Glutamatergic neuron (in vitro differentiated cells): Measurements from ENCODE around the gene DPY30. TPM values are rescaled to one million over a fixed set of nuclear protein-coding genes. Genes with fewer than 3 reads are reported as not detected.

ENCODE experiments used
- DNase-seq: peaks from one replicate; pipeline ENCODE4 v3.0.0; 2022
- H3K27ac Mint-ChIP-seq: one replicate; pipeline ENCODE4 v1.8.0; 2020; ENCODE audit warnings: mild to moderate bottlenecking, mixed read lengths, inconsistent platforms; ENCODE audit not compliant: unreplicated experiment
- H3K27me3 Mint-ChIP-seq: one replicate; pipeline ENCODE4 v1.8.0; 2020; ENCODE audit warnings: mild to moderate bottlenecking, moderate library complexity, mixed read lengths, inconsistent platforms; ENCODE audit not compliant: unreplicated experiment
- H3K36me3 Mint-ChIP-seq: one replicate; pipeline ENCODE4 v1.8.0; 2020; ENCODE audit warnings: mild to moderate bottlenecking, mixed read lengths, inconsistent platforms; ENCODE audit not compliant: unreplicated experiment
- H3K4me1 Mint-ChIP-seq: one replicate; pipeline ENCODE4 v1.8.0; 2020; ENCODE audit warnings: mild to moderate bottlenecking, low read depth, mixed read lengths, inconsistent platforms; ENCODE audit not compliant: unreplicated experiment
- H3K4me3 Mint-ChIP-seq: one replicate; pipeline ENCODE4 v1.8.0; 2020; ENCODE audit warnings: mild to moderate bottlenecking, mixed read lengths, inconsistent platforms; ENCODE audit not compliant: unreplicated experiment
- H3K9me3 Mint-ChIP-seq: one replicate; pipeline ENCODE4 v1.8.0; 2020; ENCODE audit warnings: mild to moderate bottlenecking, moderate library complexity, mixed read lengths, inconsistent platforms; ENCODE audit not compliant: unreplicated experiment
- total RNA-seq: library from RNA; stranded (reverse); fragmentation: NEBNext Ultra II Directional; extraction: Animal tissue kit (Norgen Biotek cat#: 25700); gene quantifications from one replicate; pipeline ENCODE4 v1.2.1, GENCODE V29; 2021; ENCODE audit not compliant: unreplicated experiment
- TF ChIP-seq, protein P1 (sequence below): fragments of 200-600 bp; sonication (generic); IDR thresholded peaks from one replicate; pipeline ENCODE4 v1.5.0; 2021; ENCODE audit not compliant: partially characterized antibody, unreplicated experiment

Gene DPY30
- total RNA-seq, 1 donor from 2014 or later, result 67.5 TPM

DNA sequence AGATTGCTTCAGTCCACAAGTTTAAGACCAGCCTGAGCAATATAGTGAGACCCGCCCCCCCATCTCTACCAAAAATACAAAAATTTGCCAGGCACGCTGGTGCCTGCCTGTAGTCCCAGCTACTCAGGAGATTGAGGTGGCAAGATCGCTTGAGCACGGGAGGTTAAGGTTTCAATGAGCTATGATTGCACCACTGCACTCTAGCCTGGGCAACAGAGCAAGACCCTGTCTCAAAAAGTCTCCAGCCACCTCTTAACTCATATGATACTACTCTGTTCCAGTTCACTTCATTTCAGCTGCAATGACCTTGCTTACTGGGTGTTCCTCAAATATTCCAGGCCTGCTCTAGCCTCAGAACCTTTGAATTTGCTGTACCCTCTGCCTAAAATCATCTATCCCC, 40.2 kb downstream of the DPY30 start:
- TF ChIP-seq, protein P1, sequence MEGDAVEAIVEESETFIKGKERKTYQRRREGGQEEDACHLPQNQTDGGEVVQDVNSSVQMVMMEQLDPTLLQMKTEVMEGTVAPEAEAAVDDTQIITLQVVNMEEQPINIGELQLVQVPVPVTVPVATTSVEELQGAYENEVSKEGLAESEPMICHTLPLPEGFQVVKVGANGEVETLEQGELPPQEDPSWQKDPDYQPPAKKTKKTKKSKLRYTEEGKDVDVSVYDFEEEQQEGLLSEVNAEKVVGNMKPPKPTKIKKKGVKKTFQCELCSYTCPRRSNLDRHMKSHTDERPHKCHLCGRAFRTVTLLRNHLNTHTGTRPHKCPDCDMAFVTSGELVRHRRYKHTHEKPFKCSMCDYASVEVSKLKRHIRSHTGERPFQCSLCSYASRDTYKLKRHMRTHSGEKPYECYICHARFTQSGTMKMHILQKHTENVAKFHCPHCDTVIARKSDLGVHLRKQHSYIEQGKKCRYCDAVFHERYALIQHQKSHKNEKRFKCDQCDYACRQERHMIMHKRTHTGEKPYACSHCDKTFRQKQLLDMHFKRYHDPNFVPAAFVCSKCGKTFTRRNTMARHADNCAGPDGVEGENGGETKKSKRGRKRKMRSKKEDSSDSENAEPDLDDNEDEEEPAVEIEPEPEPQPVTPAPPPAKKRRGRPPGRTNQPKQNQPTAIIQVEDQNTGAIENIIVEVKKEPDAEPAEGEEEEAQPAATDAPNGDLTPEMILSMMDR, result no peak
- Mint-ChIP-seq H3K4me3 (no peak overlapping the region), H3K27me3 (peaks cover 1% of the 10 kb centered on the region), H3K27ac (no peak overlapping the region), H3K36me3 (no peaks in the 10 kb centered on the region), H3K4me1 (peaks cover 2% of the 10 kb centered on the region), H3K9me3 (no peaks in the 10 kb centered on the region)
- no peak for DNase-seq

- TF ChIP-seq, protein P1, result no peak
- DNase-seq, result no peak
- Mint-ChIP-seq H3K27ac (no peak overlapping the region), H3K27me3 (peaks cover 1% of the 10 kb centered on the region), H3K4me1 (peaks cover 2% of the 10 kb centered on the region), H3K36me3 (no peaks in the 10 kb centered on the region), H3K9me3 (no peaks in the 10 kb centered on the region), H3K4me3 (no peak overlapping the region)
Measured at GRCh38 chr2:31998731-31999383, 40.7 kb downstream of the DPY30 start.

DNA sequence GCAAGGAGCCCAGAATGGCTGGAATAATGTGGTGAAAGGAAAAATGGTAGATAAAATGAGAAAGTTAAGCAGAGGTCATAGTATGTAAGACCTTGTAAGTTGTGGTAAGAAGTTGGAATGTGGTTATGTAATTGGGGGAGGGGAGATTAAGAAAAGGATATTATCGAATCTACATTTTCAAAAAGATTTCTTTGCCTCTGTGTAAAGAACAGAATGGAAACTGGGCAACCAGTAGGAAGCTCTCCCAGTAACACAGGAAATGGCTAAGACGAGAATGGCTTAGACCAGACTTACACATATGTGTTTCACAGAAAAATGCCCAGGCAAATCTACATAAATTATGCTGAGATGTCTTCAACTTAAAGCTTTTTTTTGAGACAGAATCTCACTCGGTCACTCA, 42.0 kb downstream of the DPY30 start:
- TF ChIP-seq, protein P1, result no peak
- H3K4me3 Mint-ChIP-seq, result no peak overlapping the region
- H3K36me3 Mint-ChIP-seq, result no peaks in the 10 kb centered on the region
- H3K4me1 Mint-ChIP-seq, result peaks cover 2% of the 10 kb centered on the region
- H3K9me3 Mint-ChIP-seq, result no peaks in the 10 kb centered on the region
- peaks cover 1% of the 10 kb centered on the region for H3K27me3 Mint-ChIP-seq
- H3K27ac Mint-ChIP-seq, result no peak overlapping the region
- no peak for DNase-seq

DNA sequence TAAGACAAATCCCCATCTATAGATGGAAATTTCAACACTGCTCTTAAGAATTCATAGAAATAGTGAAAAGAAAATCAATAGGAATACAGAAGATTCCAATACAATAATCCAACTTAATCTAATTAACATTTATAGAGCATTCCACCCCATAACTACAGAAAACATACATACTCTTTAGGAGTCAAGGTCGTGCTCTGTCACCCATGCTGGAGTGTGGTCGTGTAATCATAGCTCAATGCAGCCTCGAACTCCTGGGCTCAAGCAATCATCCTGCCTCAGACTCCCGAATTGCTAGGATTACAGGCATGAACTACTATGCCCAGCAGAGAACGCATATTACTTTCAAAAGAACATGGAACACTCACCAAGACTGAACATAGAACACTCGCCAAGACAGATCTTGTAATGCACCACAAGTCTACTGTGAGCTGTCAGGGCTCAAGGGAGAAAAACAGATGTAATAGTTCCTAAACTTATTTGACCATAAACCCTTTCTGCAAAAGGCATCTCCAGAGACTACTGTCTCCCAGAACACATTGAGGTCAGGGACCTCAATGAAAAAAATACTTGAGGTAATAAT, 42.9 kb downstream of the DPY30 start:
- no peak for DNase-seq
- peaks cover 1% of the 10 kb centered on the region for H3K27me3 Mint-ChIP-seq
- no peaks in the 10 kb centered on the region for H3K9me3 Mint-ChIP-seq
- H3K4me1 Mint-ChIP-seq, result peaks cover 2% of the 10 kb centered on the region
- no peaks in the 10 kb centered on the region for H3K36me3 Mint-ChIP-seq
- H3K27ac Mint-ChIP-seq, result no peak overlapping the region
- TF ChIP-seq, protein P1, result no peak
- no peak overlapping the region for H3K4me3 Mint-ChIP-seq

DNA sequence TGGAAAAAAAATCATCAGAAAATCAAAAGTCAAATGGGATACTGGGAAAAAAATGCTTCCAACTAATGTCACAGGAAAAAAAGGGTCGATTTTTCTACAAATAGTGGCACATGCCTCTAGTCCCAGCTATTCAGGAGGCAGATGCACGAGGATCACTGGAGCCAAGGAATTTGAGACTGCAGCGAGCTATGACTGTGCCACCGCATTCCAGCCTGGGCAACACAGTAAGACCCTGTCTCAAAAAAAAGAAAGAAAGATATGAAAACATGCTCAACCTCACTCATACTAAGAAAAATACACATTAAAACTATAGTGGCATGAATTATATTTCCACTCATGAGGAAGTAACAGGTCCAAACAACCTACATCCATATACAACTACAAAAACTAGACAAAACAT, 46.7 kb downstream of the DPY30 start:
- DNase-seq, result no peak
- H3K27me3 Mint-ChIP-seq, result peaks cover 1% of the 10 kb centered on the region
- H3K27ac Mint-ChIP-seq, result no peak overlapping the region
- H3K9me3 Mint-ChIP-seq, result no peaks in the 10 kb centered on the region
- H3K4me1 Mint-ChIP-seq, result peaks cover 2% of the 10 kb centered on the region
- TF ChIP-seq, protein P1, result no peak
- no peaks in the 10 kb centered on the region for H3K36me3 Mint-ChIP-seq
- H3K4me3 Mint-ChIP-seq, result no peak overlapping the region
